Ovary (tissue), 3 donors: ENCODE results near the gene AFAP1.

Source experiments
- EP300 ChIP-seq: sonication (generic); formaldehyde crosslinking; IDR thresholded peaks from one replicate; pipeline ENCODE4 v1.6.1; 2017; ENCODE audit warnings: antibody characterized with exemption
- POLR2A ChIP-seq: fragments of 450-650 bp; IDR thresholded peaks from one replicate; pipeline ENCODE4 v1.6.1; 2017; ENCODE audit warnings: antibody characterized with exemption, mild to moderate bottlenecking, moderate library complexity
- TF ChIP-seq, protein P1 (sequence below), 3 donors: fragments of 450-650 bp in 2 of 3; fragments of 200-600 bp in 1 of 3; IDR thresholded peaks; one replicate each; pipeline versions ENCODE4 v1.5.1 to v1.8.0; 2016 to 2022; ENCODE audit warnings: antibody characterized with exemption in 3 of 3, mild to moderate bottlenecking in 1 of 3
- donor health status: DM: no; HTN: no; CAD: no.

DNA sequence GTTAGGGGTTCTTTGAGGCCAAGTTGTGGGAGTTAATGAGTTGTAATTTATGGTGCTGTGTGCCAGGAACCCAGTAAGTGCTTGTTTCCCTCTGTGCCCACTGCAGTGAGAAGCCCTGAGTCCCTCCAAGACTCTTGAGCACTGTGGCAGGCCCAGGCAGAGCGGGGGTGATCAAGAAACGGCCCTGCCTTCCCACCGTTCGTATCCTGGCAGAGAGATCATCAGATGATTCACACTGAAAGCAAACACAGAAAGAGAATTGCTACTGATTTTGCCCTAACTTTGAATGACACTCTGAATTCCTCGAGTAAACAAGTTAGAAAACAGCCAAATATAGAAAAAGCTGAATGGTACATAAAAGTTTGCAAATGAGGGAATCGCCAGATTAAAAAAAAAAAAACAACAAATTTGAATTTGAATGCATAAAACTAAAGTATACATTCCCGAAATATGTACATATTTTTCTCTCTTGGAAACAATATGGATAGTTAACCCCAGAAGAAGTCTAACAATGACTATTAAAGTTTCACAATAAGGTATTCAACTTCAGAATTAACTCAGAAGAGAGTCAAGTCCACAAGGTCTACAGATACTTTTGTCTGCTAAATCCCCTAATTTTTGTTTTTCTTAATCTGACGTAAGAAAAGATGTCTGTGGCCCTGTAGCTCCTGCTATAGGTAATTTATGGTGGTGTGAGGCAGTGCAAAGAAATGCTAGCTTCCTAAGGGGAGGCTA lies 71.8 kb downstream of the AFAP1 start:
- TF ChIP-seq, protein P1, sequence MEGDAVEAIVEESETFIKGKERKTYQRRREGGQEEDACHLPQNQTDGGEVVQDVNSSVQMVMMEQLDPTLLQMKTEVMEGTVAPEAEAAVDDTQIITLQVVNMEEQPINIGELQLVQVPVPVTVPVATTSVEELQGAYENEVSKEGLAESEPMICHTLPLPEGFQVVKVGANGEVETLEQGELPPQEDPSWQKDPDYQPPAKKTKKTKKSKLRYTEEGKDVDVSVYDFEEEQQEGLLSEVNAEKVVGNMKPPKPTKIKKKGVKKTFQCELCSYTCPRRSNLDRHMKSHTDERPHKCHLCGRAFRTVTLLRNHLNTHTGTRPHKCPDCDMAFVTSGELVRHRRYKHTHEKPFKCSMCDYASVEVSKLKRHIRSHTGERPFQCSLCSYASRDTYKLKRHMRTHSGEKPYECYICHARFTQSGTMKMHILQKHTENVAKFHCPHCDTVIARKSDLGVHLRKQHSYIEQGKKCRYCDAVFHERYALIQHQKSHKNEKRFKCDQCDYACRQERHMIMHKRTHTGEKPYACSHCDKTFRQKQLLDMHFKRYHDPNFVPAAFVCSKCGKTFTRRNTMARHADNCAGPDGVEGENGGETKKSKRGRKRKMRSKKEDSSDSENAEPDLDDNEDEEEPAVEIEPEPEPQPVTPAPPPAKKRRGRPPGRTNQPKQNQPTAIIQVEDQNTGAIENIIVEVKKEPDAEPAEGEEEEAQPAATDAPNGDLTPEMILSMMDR (IDR thresholded peaks at IDR 0.05), result no peak
- TF ChIP-seq EP300 (no peak), POLR2A (no peak)
